HEK293 (cell line): ENCODE measurements around the gene BTBD17.

Experiments
- CTCF ChIA-PET: fragments of 350-600 bp; formaldehyde crosslinking; extraction: SDS; loops from one replicate; lab custom pipeline; 2021; ENCODE audit warnings: antibody characterized with exemption; lab: Yijun Ruan, JAX
- POLR2A ChIA-PET: fragments of 300-600 bp; formaldehyde crosslinking; extraction: SDS; loops from one replicate; lab custom pipeline; 2020; ENCODE audit warnings: antibody characterized with exemption, inconsistent platforms; lab: Yijun Ruan, JAX
- H3K27ac ChIP-seq: fragments of 200-500 bp; sonication (Bioruptor generic); 2 replicates; pipeline ENCODE4 v1.5.1; 2014; ENCODE audit warnings: low read depth, low read length, control low read depth, inconsistent platforms; ENCODE audit errors: extremely low read depth
- H3K36me3 ChIP-seq, 2 experiments: fragments of 200-500 bp in 1 of 2; sonication (Bioruptor generic) in 1 of 2; 1 replicate in 1 of 2; 2 replicates in 1 of 2; pipeline ENCODE4 v1.5.1; 2014 to 2017; ENCODE audit warnings: inconsistent platforms in 2 of 2, low read length in 2 of 2; ENCODE audit not compliant: control insufficient read depth in 2 of 2, insufficient read depth in 1 of 2
- H3K4me1 ChIP-seq: fragments of 200-500 bp; sonication (Bioruptor generic); 2 replicates; pipeline ENCODE4 v1.5.1; 2014; ENCODE audit warnings: mild to moderate bottlenecking, low read length, inconsistent platforms; ENCODE audit not compliant: control insufficient read depth, insufficient read depth
- H3K4me3 ChIP-seq: 2 replicates; pipeline ENCODE4 v1.5.1; 2011; ENCODE audit warnings: low read depth, mild to moderate bottlenecking, control low read depth, low read length, moderate library complexity
- H3K9me3 ChIP-seq: fragments of 200-500 bp; sonication (Bioruptor generic); 2 replicates; pipeline ENCODE4 v1.5.1; 2014; ENCODE audit warnings: low read depth, low read length, inconsistent platforms; ENCODE audit not compliant: control insufficient read depth, insufficient read depth
- FEZF1 ChIP-seq: fragments of 450-650 bp; formaldehyde crosslinking; IDR thresholded peaks from 2 replicates; pipeline ENCODE4 v1.5.1; 2016; ENCODE audit warnings: missing biosample characterization, missing genetic modification characterization
- GLIS1 ChIP-seq: fragments of 450-650 bp; formaldehyde crosslinking; IDR thresholded peaks from 2 replicates; pipeline ENCODE4 v1.5.1; 2016; ENCODE audit warnings: missing biosample characterization, missing genetic modification characterization
- KLF7 ChIP-seq: fragments of 450-650 bp; formaldehyde crosslinking; IDR thresholded peaks from 2 replicates; pipeline ENCODE4 v1.5.1; 2016; ENCODE audit warnings: missing biosample characterization, missing genetic modification characterization, borderline replicate concordance
- KLF9 ChIP-seq: fragments of 450-650 bp; formaldehyde crosslinking; IDR thresholded peaks from 2 replicates; pipeline ENCODE4 v1.5.1; 2016; ENCODE audit warnings: missing biosample characterization, missing genetic modification characterization, low read depth
- MEIS1 ChIP-seq: sonication (generic); formaldehyde crosslinking; IDR thresholded peaks from 2 replicates; pipeline ENCODE4 v1.8.1; 2022; ENCODE audit warnings: missing genetic modification reagents, mild to moderate bottlenecking, borderline replicate concordance
- SP7 ChIP-seq: fragments of 450-650 bp; formaldehyde crosslinking; IDR thresholded peaks from 2 replicates; pipeline ENCODE4 v1.5.1; 2016; ENCODE audit warnings: missing biosample characterization, missing genetic modification characterization
- TRIM28 ChIP-seq: IDR thresholded peaks from 2 replicates; pipeline ENCODE4 v1.6.1; 2011; ENCODE audit warnings: low read length, control low read depth, borderline replicate concordance
- WT1 ChIP-seq: fragments of 450-650 bp; formaldehyde crosslinking; IDR thresholded peaks from 2 replicates; pipeline ENCODE4 v1.5.1; 2016; ENCODE audit warnings: missing biosample characterization, missing genetic modification characterization
- ZBTB8A ChIP-seq: fragments of 450-650 bp; formaldehyde crosslinking; IDR thresholded peaks from 2 replicates; pipeline ENCODE4 v1.5.1; 2016; ENCODE audit warnings: missing biosample characterization, missing genetic modification characterization
- ZIC2 ChIP-seq: fragments of 450-650 bp; formaldehyde crosslinking; IDR thresholded peaks from 2 replicates; pipeline ENCODE4 v1.5.1; 2016; ENCODE audit warnings: missing biosample characterization, missing genetic modification characterization
- ZNF121 ChIP-seq: fragments of 450-650 bp; formaldehyde crosslinking; IDR thresholded peaks from 2 replicates; pipeline ENCODE4 v1.5.1; 2016; ENCODE audit warnings: missing biosample characterization, missing genetic modification characterization
- ZNF169 ChIP-seq: fragments of 450-650 bp; formaldehyde crosslinking; IDR thresholded peaks from 2 replicates; pipeline ENCODE4 v1.5.1; 2016; ENCODE audit warnings: missing biosample characterization, missing genetic modification characterization
- ZNF223 ChIP-seq: fragments of 450-650 bp; formaldehyde crosslinking; IDR thresholded peaks from 2 replicates; pipeline ENCODE4 v1.5.1; 2016; ENCODE audit warnings: missing biosample characterization, missing genetic modification characterization
- ZNF274 ChIP-seq, 2 experiments: fragments of 200-500 bp in 1 of 2; fragments of 450-650 bp in 1 of 2; sonication (Bioruptor generic) in 1 of 2; formaldehyde crosslinking in 1 of 2; IDR thresholded peaks; 2 replicates each; pipeline versions ENCODE4 v1.5.1 to v1.6.1; 2014 to 2016; ENCODE audit warnings: borderline replicate concordance in 1 of 2, inconsistent platforms in 1 of 2, low read length in 1 of 2, missing biosample characterization in 1 of 2, missing genetic modification characterization in 1 of 2
- ZNF311 ChIP-seq: fragments of 450-650 bp; formaldehyde crosslinking; IDR thresholded peaks from 2 replicates; pipeline ENCODE4 v1.5.1; 2017; ENCODE audit warnings: missing biosample characterization, missing genetic modification characterization, borderline replicate concordance
- ZNF560 ChIP-seq: fragments of 450-650 bp; formaldehyde crosslinking; IDR thresholded peaks from 2 replicates; pipeline ENCODE4 v1.5.1; 2017; ENCODE audit warnings: missing biosample characterization, missing genetic modification characterization, borderline replicate concordance
- ZNF610 ChIP-seq: fragments of 450-650 bp; formaldehyde crosslinking; IDR thresholded peaks from 2 replicates; pipeline ENCODE4 v1.5.1; 2016; ENCODE audit warnings: missing biosample characterization, missing genetic modification characterization, borderline replicate concordance
- ZNF624 ChIP-seq: fragments of 450-650 bp; formaldehyde crosslinking; IDR thresholded peaks from 2 replicates; pipeline ENCODE4 v1.5.1; 2017; ENCODE audit warnings: missing biosample characterization, missing genetic modification characterization
- ZNF677 ChIP-seq: fragments of 450-650 bp; IDR thresholded peaks from 2 replicates; pipeline ENCODE4 v1.5.0; 2018; ENCODE audit warnings: missing biosample characterization, mild to moderate bottlenecking, missing genetic modification characterization, moderate library complexity
- ZNF785 ChIP-seq: fragments of 450-650 bp; formaldehyde crosslinking; IDR thresholded peaks from 2 replicates; pipeline ENCODE4 v1.5.1; 2016; ENCODE audit warnings: missing biosample characterization, missing genetic modification characterization
- ZSCAN16 ChIP-seq: fragments of 450-650 bp; formaldehyde crosslinking; IDR thresholded peaks from 2 replicates; pipeline ENCODE4 v1.5.1; 2016; ENCODE audit warnings: missing biosample characterization, missing genetic modification characterization
- TF ChIP-seq, protein P1 (sequence below): fragments of 450-650 bp; formaldehyde crosslinking; IDR thresholded peaks from 2 replicates; pipeline ENCODE4 v1.5.1; 2016; ENCODE audit warnings: missing biosample characterization, missing genetic modification characterization, low read depth
- TF ChIP-seq, protein P2 (sequence below): fragments of 450-650 bp; formaldehyde crosslinking; IDR thresholded peaks from 2 replicates; pipeline ENCODE4 v1.5.1; 2016; ENCODE audit warnings: missing biosample characterization, missing genetic modification characterization
- TF ChIP-seq, protein P3 (sequence below): fragments of 450-650 bp; formaldehyde crosslinking; IDR thresholded peaks from 2 replicates; pipeline ENCODE4 v1.5.0; 2017; ENCODE audit warnings: missing biosample characterization, missing genetic modification characterization, borderline replicate concordance

Gene BTBD17

DNA sequence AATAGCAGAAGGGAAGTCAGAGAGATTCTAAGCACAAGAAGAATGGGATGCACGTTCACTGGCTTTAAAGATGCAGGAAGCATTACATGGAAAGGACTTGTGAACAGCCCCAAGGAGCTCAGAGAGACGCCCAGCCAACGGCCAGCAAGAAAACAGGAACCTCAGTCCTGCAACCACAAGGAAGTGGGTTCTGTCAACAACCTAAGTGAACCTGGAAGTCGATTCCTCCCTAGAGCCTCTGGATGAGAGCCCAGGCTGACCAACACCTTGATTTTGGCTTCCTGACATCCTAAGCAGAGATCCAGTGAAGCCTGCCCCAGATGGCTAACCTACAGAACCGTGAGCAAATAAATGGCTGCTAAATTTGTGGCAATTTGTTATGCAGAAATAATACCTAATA is 30.1 kb upstream of the BTBD17 start:
- no peaks in the 10 kb centered on the region for H3K9me3 ChIP-seq
- CTCF ChIA-PET: interaction anchor here (0.6 to 5.0 kb wide), 6 partner anchors 9 to 65 kb away, joined by 4 to 34 read pairs (median 19); partner anchors contain the start of gene GPR142
- POLR2A ChIA-PET: no interaction called here
- TF ChIP-seq ZNF169 (no peak), ZNF785 (tag by site-specific recombination) (no peak), ZNF677 (tag by site-specific recombination) (no peak), FEZF1 (tag by site-specific recombination) (no peak), ZBTB8A (no peak), TRIM28 (no peak), ZNF624 (tag by site-specific recombination) (no peak), ZNF274 (IDR thresholded peaks at IDR 0.05; ENCODE audit: low read length) (no peak), ZNF274 (tag by site-specific recombination; IDR thresholded peaks at IDR 0.05; ENCODE audit: borderline replicate concordance) (no peak)
- TF ChIP-seq, protein P1, sequence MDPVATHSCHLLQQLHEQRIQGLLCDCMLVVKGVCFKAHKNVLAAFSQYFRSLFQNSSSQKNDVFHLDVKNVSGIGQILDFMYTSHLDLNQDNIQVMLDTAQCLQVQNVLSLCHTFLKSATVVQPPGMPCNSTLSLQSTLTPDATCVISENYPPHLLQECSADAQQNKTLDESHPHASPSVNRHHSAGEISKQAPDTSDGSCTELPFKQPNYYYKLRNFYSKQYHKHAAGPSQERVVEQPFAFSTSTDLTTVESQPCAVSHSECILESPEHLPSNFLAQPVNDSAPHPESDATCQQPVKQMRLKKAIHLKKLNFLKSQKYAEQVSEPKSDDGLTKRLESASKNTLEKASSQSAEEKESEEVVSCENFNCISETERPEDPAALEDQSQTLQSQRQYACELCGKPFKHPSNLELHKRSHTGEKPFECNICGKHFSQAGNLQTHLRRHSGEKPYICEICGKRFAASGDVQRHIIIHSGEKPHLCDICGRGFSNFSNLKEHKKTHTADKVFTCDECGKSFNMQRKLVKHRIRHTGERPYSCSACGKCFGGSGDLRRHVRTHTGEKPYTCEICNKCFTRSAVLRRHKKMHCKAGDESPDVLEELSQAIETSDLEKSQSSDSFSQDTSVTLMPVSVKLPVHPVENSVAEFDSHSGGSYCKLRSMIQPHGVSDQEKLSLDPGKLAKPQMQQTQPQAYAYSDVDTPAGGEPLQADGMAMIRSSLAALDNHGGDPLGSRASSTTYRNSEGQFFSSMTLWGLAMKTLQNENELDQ: no peak
- no peak overlapping the region for H3K4me3 ChIP-seq
- no peaks in the 10 kb centered on the region for H3K4me1 ChIP-seq
- H3K36me3 ChIP-seq: no peaks in the 10 kb centered on the region
- H3K27ac ChIP-seq: no peak overlapping the region

DNA sequence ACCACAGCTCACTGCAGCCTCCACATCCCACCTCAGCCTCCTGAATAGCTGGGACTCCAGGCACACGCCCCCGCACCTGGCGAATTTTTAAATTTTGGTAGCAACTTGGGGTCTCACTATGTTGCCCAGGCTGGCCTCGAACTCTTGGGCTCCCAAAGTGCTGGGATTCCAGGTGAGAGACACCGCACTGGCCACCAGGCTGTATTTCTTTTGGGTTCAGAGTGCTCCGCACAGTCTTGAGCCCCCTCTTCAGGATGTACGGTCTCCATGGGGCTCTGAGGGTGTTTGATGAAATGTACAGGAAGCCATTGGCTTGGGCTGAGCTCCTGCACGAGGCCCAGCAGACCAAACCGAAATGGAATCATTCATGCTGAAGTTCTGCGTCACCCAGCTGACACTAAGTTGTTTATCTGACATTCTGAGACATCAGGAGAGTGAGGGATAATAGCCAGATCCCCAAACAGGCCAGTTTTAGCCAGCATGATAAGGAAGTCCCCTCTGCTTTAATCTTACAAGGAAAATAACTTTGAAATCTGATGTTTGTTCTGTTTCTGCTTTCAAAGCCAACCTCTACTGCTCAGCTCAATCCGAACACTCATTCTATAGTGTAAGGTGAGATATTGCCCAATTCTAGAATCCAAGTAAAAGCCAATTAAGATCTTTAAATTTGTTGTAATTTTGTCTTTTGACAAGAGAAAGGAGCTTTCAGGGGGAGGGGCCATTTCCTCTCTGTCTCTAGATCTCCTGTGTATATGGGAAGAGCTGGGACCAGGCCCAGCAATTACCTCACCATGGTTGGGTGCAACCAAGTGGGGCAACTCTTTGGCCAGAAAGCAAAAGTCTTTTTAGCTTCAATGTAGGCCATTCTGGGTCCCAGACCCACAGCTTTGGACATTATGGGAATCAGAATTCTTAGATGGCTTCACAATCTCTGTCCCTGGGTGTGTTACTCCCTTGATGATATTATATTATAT is 29.3 kb upstream of the BTBD17 start:
- Histone ChIP-seq H3K4me1 (no peaks in the 10 kb centered on the region), H3K9me3 (no peaks in the 10 kb centered on the region), H3K36me3 (no peaks in the 10 kb centered on the region), H3K27ac (no peak overlapping the region), H3K4me3 (no peak overlapping the region)
- ChIA-PET POLR2A (no interaction called here), CTCF (interaction anchor here (0.5 to 5.0 kb wide), 6 partner anchors 11 to 191 kb away, joined by 3 to 34 read pairs (median 14); partner anchors contain the start of gene GPR142)
- TF ChIP-seq KLF7 (tag by site-specific recombination): no peak
- TF ChIP-seq ZIC2 (tag by site-specific recombination): no peak
- 0 out of 2 replicates have a peak, but pooled peaks have one; percentile 27 for TF ChIP-seq ZNF121 (tag by site-specific recombination)
- TF ChIP-seq WT1 (tag by site-specific recombination): no peak
- TF ChIP-seq ZSCAN16 (tag by site-specific recombination): no peak
- no peak for TF ChIP-seq ZNF311 (tag by site-specific recombination)
- TF ChIP-seq ZNF677 (tag by site-specific recombination): no peak
- TF ChIP-seq ZNF560 (tag by site-specific recombination): no peak
- TF ChIP-seq KLF9 (tag by site-specific recombination): no peak
- TF ChIP-seq, protein P2, sequence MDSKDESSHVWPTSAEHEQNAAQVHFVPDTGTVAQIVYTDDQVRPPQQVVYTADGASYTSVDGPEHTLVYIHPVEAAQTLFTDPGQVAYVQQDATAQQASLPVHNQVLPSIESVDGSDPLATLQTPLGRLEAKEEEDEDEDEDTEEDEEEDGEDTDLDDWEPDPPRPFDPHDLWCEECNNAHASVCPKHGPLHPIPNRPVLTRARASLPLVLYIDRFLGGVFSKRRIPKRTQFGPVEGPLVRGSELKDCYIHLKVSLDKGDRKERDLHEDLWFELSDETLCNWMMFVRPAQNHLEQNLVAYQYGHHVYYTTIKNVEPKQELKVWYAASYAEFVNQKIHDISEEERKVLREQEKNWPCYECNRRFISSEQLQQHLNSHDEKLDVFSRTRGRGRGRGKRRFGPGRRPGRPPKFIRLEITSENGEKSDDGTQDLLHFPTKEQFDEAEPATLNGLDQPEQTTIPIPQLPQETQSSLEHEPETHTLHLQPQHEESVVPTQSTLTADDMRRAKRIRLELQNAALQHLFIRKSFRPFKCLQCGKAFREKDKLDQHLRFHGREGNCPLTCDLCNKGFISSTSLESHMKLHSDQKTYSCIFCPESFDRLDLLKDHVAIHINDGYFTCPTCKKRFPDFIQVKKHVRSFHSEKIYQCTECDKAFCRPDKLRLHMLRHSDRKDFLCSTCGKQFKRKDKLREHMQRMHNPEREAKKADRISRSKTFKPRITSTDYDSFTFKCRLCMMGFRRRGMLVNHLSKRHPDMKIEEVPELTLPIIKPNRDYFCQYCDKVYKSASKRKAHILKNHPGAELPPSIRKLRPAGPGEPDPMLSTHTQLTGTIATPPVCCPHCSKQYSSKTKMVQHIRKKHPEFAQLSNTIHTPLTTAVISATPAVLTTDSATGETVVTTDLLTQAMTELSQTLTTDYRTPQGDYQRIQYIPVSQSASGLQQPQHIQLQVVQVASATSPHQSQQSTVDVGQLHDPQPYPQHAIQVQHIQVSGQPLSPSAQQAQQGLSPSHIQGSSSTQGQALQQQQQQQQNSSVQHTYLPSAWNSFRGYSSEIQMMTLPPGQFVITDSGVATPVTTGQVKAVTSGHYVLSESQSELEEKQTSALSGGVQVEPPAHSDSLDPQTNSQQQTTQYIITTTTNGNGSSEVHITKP (tag by site-specific recombination): peak; percentile 30; the same call in 1 of the 2 replicates
- TF ChIP-seq GLIS1 (tag by site-specific recombination): no peak
- TF ChIP-seq ZNF610: no peak
- no peak for TF ChIP-seq SP7
- no peak for TF ChIP-seq ZNF223
- TF ChIP-seq, protein P3, sequence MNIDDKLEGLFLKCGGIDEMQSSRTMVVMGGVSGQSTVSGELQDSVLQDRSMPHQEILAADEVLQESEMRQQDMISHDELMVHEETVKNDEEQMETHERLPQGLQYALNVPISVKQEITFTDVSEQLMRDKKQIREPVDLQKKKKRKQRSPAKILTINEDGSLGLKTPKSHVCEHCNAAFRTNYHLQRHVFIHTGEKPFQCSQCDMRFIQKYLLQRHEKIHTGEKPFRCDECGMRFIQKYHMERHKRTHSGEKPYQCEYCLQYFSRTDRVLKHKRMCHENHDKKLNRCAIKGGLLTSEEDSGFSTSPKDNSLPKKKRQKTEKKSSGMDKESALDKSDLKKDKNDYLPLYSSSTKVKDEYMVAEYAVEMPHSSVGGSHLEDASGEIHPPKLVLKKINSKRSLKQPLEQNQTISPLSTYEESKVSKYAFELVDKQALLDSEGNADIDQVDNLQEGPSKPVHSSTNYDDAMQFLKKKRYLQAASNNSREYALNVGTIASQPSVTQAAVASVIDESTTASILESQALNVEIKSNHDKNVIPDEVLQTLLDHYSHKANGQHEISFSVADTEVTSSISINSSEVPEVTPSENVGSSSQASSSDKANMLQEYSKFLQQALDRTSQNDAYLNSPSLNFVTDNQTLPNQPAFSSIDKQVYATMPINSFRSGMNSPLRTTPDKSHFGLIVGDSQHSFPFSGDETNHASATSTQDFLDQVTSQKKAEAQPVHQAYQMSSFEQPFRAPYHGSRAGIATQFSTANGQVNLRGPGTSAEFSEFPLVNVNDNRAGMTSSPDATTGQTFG (tag by site-specific recombination): no peak
- no peak for TF ChIP-seq MEIS1
